GM10266 (cell line): ENCODE results near the gene IL22RA2.
"Not testable (repeated sequence)": the region's sequence is repeated elsewhere in the genome, so short reads cannot be mapped to it uniquely, and the experiment has no call there.

Experiments used
- DNase-seq: peaks from one replicate; pipeline ENCODE4 v3.0.0; 2012; ENCODE audit errors: extremely low spot score
- CTCF ChIP-seq: IDR thresholded peaks from 2 replicates; pipeline ENCODE4 v1.5.1; 2012; ENCODE audit warnings: mild to moderate bottlenecking, low read depth; ENCODE audit not compliant: control insufficient read depth, insufficient read depth; ENCODE audit errors: missing control alignments

Gene IL22RA2

DNA sequence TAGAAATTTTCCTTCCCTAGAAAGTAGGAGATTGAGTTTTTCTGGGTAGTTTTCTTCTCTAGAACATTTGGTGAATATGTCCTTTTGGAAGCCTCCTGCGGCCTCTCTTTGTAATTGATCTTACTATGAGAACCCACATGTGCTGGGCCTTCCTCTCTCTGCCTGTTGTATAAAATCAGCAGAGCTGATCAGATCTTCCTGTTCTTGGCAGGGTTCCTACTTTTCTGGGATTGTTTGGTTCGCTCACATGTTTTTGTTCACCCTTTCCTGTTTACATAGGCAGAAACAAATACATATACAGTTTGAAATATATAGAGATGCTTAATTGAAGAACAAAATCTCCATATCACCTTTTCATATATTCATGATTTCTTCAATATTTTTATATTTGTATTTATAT is 57.8 kb downstream of the IL22RA2 start:
- DNase-seq: no peak
- no peak for TF ChIP-seq CTCF

GRCh38 chr6:137112067-137112355 is 61.4 kb downstream of the IL22RA2 start:
- DNase-seq: no peak
- TF ChIP-seq CTCF: no peak

- no peak for TF ChIP-seq CTCF
- no peak for DNase-seq
Measured at GRCh38 chr6:137111296-137112066, 62.0 kb downstream of the IL22RA2 start.

DNA sequence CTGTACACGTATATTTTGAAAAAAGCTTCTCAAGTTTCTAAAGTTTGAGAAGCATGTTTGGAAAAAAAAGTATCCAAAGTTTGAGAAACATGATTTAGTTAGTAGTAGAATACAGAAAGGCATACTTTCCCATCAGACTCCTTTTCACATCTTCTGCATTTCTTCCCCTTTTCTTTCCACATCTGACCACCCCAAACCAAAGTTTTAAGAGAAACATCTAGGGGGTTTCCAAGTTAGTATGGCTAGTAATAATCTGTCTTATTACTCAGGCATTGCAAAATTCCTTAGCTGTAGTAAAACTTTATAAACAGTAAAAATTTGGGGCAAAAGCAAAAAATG is 65.7 kb downstream of the IL22RA2 start:
- TF ChIP-seq CTCF: no peak
- DNase-seq: no peak

DNA sequence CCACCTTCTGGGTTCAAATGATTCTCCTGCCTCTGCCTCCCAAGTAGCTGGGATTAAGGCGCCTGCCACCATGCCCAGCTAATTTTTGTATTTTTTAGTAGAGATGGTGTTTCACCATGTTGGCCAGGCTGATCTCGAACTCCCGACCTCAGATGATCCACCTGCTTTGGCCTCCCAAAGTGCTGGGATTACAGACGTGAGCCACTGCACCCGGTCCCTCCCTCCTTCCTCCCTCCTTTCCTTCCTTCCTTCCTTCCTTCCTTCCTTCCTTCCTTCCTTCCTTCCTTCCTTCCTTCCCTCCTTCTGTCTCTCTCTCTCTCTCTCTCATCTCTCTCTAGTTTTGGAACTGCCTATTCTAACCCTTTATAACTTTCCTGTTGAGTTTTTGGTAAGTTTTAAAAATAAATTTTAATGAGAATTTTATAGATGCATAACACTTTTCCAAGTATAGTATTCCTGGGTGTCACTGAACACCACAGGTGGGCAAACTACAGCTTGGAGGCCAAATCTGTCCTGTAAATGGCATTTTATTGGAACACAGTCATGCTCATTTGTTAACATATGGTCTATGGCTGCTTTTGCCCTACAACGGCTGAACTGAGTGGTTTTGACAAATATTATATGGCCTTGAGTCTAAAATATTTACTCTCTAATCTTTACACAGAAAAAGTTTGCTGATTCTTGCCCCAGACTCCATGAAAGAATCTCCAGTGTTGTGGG is 66.2 kb downstream of the IL22RA2 start:
- DNase-seq: not testable (repeated sequence)

- no peak for TF ChIP-seq CTCF
- no peak for DNase-seq
Measured at GRCh38 chr6:137106183-137106582, 67.3 kb downstream of the IL22RA2 start.

DNA sequence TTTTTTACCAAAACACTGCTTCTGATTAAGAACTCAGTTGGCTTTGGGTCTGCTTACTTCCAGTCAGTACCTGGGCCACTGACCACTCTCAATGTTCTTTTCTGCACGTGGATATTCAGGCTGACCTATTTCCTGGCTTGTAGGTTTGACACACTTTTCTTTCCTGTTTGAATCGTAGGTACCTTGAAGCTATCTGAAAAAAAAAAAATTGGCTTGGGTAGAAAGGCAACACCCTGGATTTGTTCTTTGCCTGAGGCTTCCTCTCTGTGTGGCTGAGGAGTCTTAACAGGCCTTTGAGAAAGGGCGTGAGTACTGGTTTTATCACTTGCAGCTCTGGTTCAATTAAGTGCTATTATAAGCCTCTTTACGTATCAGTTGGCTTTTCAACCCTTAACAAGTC is 68.1 kb downstream of the IL22RA2 start:
- no peak for TF ChIP-seq CTCF
- no peak for DNase-seq
